T-cell (primary cell): ENCODE measurements around the gene ARID4B. TPM values are rescaled to one million over a fixed set of nuclear protein-coding genes. Genes with fewer than 3 reads are reported as not detected.
"Not testable (repeated sequence)": the region's sequence is repeated elsewhere in the genome, so short reads cannot be mapped to it uniquely, and the experiment has no call there.

Experiments
- ATAC-seq, 4 experiments: fragments of 200-7000 bp in 3 of 4; fragments of 150-1000 bp in 1 of 4; cut with Tn5 transposase; replicated peaks in 1 of 4; 1 replicate in 3 of 4; 2 replicates in 1 of 4; pipeline ENCODE4 v1.10.0; 2021; ENCODE audit warnings: moderate library complexity in 3 of 4, mild to moderate bottlenecking in 2 of 4, moderate number of reproducible peaks in 1 of 4
- CTCF ChIA-PET, 2 donors: fragments of 300-600 bp; sonication (Branson Sonifier 250); formaldehyde crosslinking; loops; one replicate each; lab custom pipeline; 2022; ENCODE audit warnings: antibody characterized with exemption in 2 of 2; lab: Charles Lee
- POLR2A ChIA-PET, 2 donors: fragments of 300-600 bp; sonication (Branson Sonifier 250); formaldehyde crosslinking; loops; one replicate each; lab custom pipeline; 2022; ENCODE audit warnings: antibody characterized with exemption in 2 of 2; lab: Charles Lee
- DNase-seq, 35 experiments: peaks; one replicate each; pipeline versions ENCODE4 v3.0.0 to v3.0.0-alpha.2; 2013 to 2023
- H3K27ac ChIP-seq: one replicate; pipeline ENCODE4 v1.5.1; 2013; ENCODE audit warnings: low read length
- H3K27me3 ChIP-seq, 2 experiments: replicated peaks in 1 of 2; 1 replicate in 1 of 2; 2 replicates in 1 of 2; pipeline versions ENCODE4 v1.6.1 to v1.7.0; 2013; ENCODE audit warnings: low read length in 1 of 2, mixed read lengths in 1 of 2; ENCODE audit not compliant: control insufficient read depth in 2 of 2, insufficient read depth in 2 of 2; ENCODE audit errors: extremely low read depth in 1 of 2
- H3K36me3 ChIP-seq, 2 donors: 1 replicate in 1 of 2; 2 replicates in 1 of 2; pipeline versions ENCODE4 v1.6.1 to v1.7.0; 2013; ENCODE audit warnings: low read length in 1 of 2; ENCODE audit not compliant: control insufficient read depth in 2 of 2, insufficient read depth in 1 of 2; ENCODE audit errors: extremely low read depth in 1 of 2
- H3K4me1 ChIP-seq, 2 experiments: 1 replicate in 1 of 2; 2 replicates in 1 of 2; pipeline versions ENCODE4 v1.6.1 to v1.7.0; 2013; ENCODE audit warnings: low read length in 2 of 2, mixed read lengths in 1 of 2; ENCODE audit not compliant: insufficient read depth in 2 of 2, control insufficient read depth in 1 of 2; ENCODE audit errors: extremely low read depth in 1 of 2
- H3K4me3 ChIP-seq, 2 donors: 1 replicate in 1 of 2; 2 replicates in 1 of 2; pipeline versions ENCODE4 v1.5.1 to v1.7.0; 2013; ENCODE audit warnings: mild to moderate bottlenecking in 2 of 2, low read length in 1 of 2, moderate library complexity in 1 of 2; ENCODE audit not compliant: control insufficient read depth in 1 of 2; ENCODE audit errors: extremely low read depth in 1 of 2
- H3K9me3 ChIP-seq: 2 replicates; pipeline ENCODE4 v1.7.0; 2013
- H3K27ac Mint-ChIP-seq, 2 donors: one replicate each; pipeline ENCODE4 v1.8.0; 2020 to 2021; ENCODE audit warnings: mild to moderate bottlenecking in 2 of 2, mixed read lengths in 2 of 2
- H3K27me3 Mint-ChIP-seq, 2 donors: one replicate each; pipeline ENCODE4 v1.8.0; 2021 to 2022; ENCODE audit warnings: mixed read lengths in 2 of 2
- H3K36me3 Mint-ChIP-seq: one replicate; pipeline ENCODE4 v1.8.0; 2021; ENCODE audit warnings: mixed read lengths
- H3K4me1 Mint-ChIP-seq, 3 donors: one replicate each; pipeline ENCODE4 v1.8.0; 2020 to 2022; ENCODE audit warnings: mixed read lengths in 3 of 3, mild to moderate bottlenecking in 1 of 3
- H3K4me3 Mint-ChIP-seq, 3 donors: one replicate each; pipeline ENCODE4 v1.8.0; 2020 to 2022; ENCODE audit warnings: mild to moderate bottlenecking in 3 of 3, mixed read lengths in 3 of 3, moderate library complexity in 3 of 3
- H3K9me3 Mint-ChIP-seq, 3 donors: one replicate each; pipeline ENCODE4 v1.8.0; 2020 to 2022; ENCODE audit warnings: mixed read lengths in 3 of 3
- WGBS: methylation state at CpG from one replicate; pipeline ENCODE4 v1.1.5; 2013; ENCODE audit warnings: missing lambda C conversion rate; ENCODE audit not compliant: insufficient coverage; 5-methylcytosine and 5-hydroxymethylcytosine counted together
- total RNA-seq, 35 experiments: library from RNA in 6 of 35; stranded (reverse) in 6 of 35; fragments of 120-200 nt in 1 of 35; gene quantifications; one replicate each; pipeline versions ENCODE4 v1.2.1 to v1.2.4 and lab custom pipeline; 2013 to 2026

ARID4B gene
- total RNA-seq, 5 donors from 2014 or later (not counting 1 experiment from before 2014, with no cell fraction given) = 70.4 to 151 (median 79.1) TPM

GRCh38 chr1:235315735-235316134 is 12.2 kb downstream of the ARID4B start:
- WGBS = no CpG with 5 or more reads among the region's 4 CpGs
- H3K27ac Mint-ChIP-seq = no peak overlapping the region
- Histone ChIP-seq H3K27ac (no peak overlapping the region), H3K4me1 (peaks cover 31 to 46% of the 10 kb centered on the region in 2 experiments), H3K27me3 (no peaks in the 10 kb centered on the region), H3K36me3 (peaks cover 0 to 16% of the 10 kb centered on the region in 2 donors), H3K4me3 (no peak overlapping the region), H3K9me3 (no peaks in the 10 kb centered on the region)
- H3K4me1 Mint-ChIP-seq = peaks cover 78 to 84% (median 81%) of the 10 kb centered on the region in 3 donors
- H3K9me3 Mint-ChIP-seq = no peaks in the 10 kb centered on the region
- CTCF ChIA-PET = interaction anchor here in 1 of 2 donors (1.2 kb wide), 1 partner anchor 57 kb away, joined by 3 read pairs; no protein-coding TSS in a partner anchor
- peak overlapping the region in 1 of 3 donors; percentile 5 for H3K4me3 Mint-ChIP-seq
- no peaks in the 10 kb centered on the region for H3K27me3 Mint-ChIP-seq
- DNase-seq (no peak), ATAC-seq (no peak)
- peaks cover 23% of the 10 kb centered on the region for H3K36me3 Mint-ChIP-seq
- POLR2A ChIA-PET = interaction anchor here in 1 of 2 donors (1.0 kb wide), 1 partner anchor 149 kb away, joined by 4 read pairs; no protein-coding TSS in a partner anchor

GRCh38 chr1:235315173-235315572 is 12.8 kb downstream of the ARID4B start:
- no peaks in the 10 kb centered on the region for H3K9me3 Mint-ChIP-seq
- ATAC-seq (no peak), DNase-seq (no peak)
- H3K4me3 ChIP-seq = no peak overlapping the region
- H3K36me3 ChIP-seq = peaks cover 0 to 16% of the 10 kb centered on the region in 2 donors
- H3K27ac Mint-ChIP-seq = peak overlapping the region; percentile 27 to 44
- peaks cover 17% of the 10 kb centered on the region for H3K36me3 Mint-ChIP-seq
- ChIA-PET POLR2A (interaction anchor here (0.6 to 1.0 kb wide), 3 partner anchors 12 to 149 kb away, joined by 3 to 6 read pairs (median 4); no protein-coding TSS in a partner anchor), CTCF (interaction anchor here in 1 of 2 donors (1.2 kb wide), 1 partner anchor 57 kb away, joined by 3 read pairs; no protein-coding TSS in a partner anchor)
- WGBS = 100% methylated on average over 1 of the region's 5 CpGs
- peaks cover 32 to 50% of the 10 kb centered on the region in 2 experiments for H3K4me1 ChIP-seq
- no peak overlapping the region for H3K27ac ChIP-seq
- peaks cover 78 to 83% (median 81%) of the 10 kb centered on the region in 3 donors for H3K4me1 Mint-ChIP-seq
- H3K9me3 ChIP-seq = no peaks in the 10 kb centered on the region
- H3K27me3 ChIP-seq = no peaks in the 10 kb centered on the region
- H3K27me3 Mint-ChIP-seq = no peaks in the 10 kb centered on the region
- H3K4me3 Mint-ChIP-seq = peak overlapping the region in 2 of 3 donors; percentile 5 to 13

GRCh38 chr1:235313931-235314678 is 13.9 kb downstream of the ARID4B start:
- H3K36me3 ChIP-seq = peaks cover 0 to 11% of the 10 kb centered on the region in 2 donors
- no peak overlapping the region for H3K4me3 ChIP-seq
- peak overlapping the region; percentile 49 to 65 (median 62) for H3K4me3 Mint-ChIP-seq
- H3K4me1 Mint-ChIP-seq = peaks cover 72 to 80% (median 77%) of the 10 kb centered on the region in 3 donors
- ATAC-seq (no peak), DNase-seq (no peak)
- H3K4me1 ChIP-seq = peaks cover 30 to 43% of the 10 kb centered on the region in 2 experiments
- peaks cover 15% of the 10 kb centered on the region for H3K36me3 Mint-ChIP-seq
- H3K27me3 ChIP-seq = no peaks in the 10 kb centered on the region
- no peaks in the 10 kb centered on the region for H3K9me3 Mint-ChIP-seq
- POLR2A ChIA-PET = interaction anchor here (0.6 to 1.5 kb wide), 6 partner anchors 9 to 151 kb away, joined by 3 to 8 read pairs (median 4); no protein-coding TSS in a partner anchor
- H3K9me3 ChIP-seq = no peaks in the 10 kb centered on the region
- CTCF ChIA-PET = interaction anchor here (1.0 to 1.7 kb wide), 4 partner anchors 10 to 39 kb away, joined by 3 to 8 read pairs (median 4); no protein-coding TSS in a partner anchor
- H3K27me3 Mint-ChIP-seq = no peaks in the 10 kb centered on the region
- no CpG with 5 or more reads among the region's 4 CpGs for WGBS
- H3K27ac ChIP-seq = peak overlapping the region; percentile 46
- H3K27ac Mint-ChIP-seq = peak overlapping the region; percentile 85 to 90

- DNase-seq (no peak), ATAC-seq (peak; percentile 63 to 79 (median 74))
- Histone ChIP-seq H3K27ac (peak overlapping the region; percentile 46), H3K27me3 (no peaks in the 10 kb centered on the region), H3K9me3 (no peaks in the 10 kb centered on the region), H3K4me1 (peaks cover 26 to 37% of the 10 kb centered on the region in 2 experiments), H3K4me3 (no peak overlapping the region), H3K36me3 (peaks cover 0 to 3% of the 10 kb centered on the region in 2 donors)
- Mint-ChIP-seq H3K27me3 (no peaks in the 10 kb centered on the region), H3K4me1 (peaks cover 65 to 71% (median 71%) of the 10 kb centered on the region in 3 donors), H3K36me3 (peaks cover 7% of the 10 kb centered on the region), H3K27ac (peak overlapping the region; percentile 85 to 90), H3K9me3 (no peaks in the 10 kb centered on the region), H3K4me3 (peak overlapping the region; percentile 49 to 65 (median 62))
- ChIA-PET CTCF (interaction anchor here in 1 of 2 donors (0.6 to 1.7 kb wide), 4 partner anchors 11 to 406 kb away, joined by 3 to 8 read pairs (median 4); no protein-coding TSS in a partner anchor), POLR2A (interaction anchor here (0.8 to 1.5 kb wide), 2 partner anchors 8 to 11 kb away, joined by 3 to 8 read pairs; no protein-coding TSS in a partner anchor)
- no CpG with 5 or more reads among the region's 6 CpGs for WGBS
Observed at GRCh38 chr1:235313262-235313661, 14.7 kb downstream of the ARID4B start.

- H3K4me1 Mint-ChIP-seq = peaks cover 72 to 78% (median 77%) of the 10 kb centered on the region in 3 donors
- H3K4me3 Mint-ChIP-seq, H3K36me3 Mint-ChIP-seq, H3K9me3 Mint-ChIP-seq, ATAC-seq, H3K9me3 ChIP-seq, H3K27ac ChIP-seq, H3K4me3 ChIP-seq, POLR2A ChIA-PET, H3K27me3 Mint-ChIP-seq, DNase-seq, H3K27ac Mint-ChIP-seq, H3K27me3 ChIP-seq, CTCF ChIA-PET, H3K36me3 ChIP-seq: not testable (repeated sequence)
- WGBS = 90% methylated on average over 5 of the region's 32 CpGs
- H3K4me1 ChIP-seq = peaks cover 35 to 62% of the 10 kb centered on the region in 2 experiments
Observed at GRCh38 chr1:235309206-235309605, 18.8 kb downstream of the ARID4B start.
